Spinal cord (tissue), 10 donors: Measurements from ENCODE around the gene ROM1. TPM values are rescaled to one million over a fixed set of nuclear protein-coding genes. Genes with fewer than 3 reads are reported as not detected.
"Not testable (repeated sequence)": the region's sequence is repeated elsewhere in the genome, so short reads cannot be mapped to it uniquely, and the experiment has no call there.

Source experiments
- DNase-seq, 6 donors: peaks; one replicate each; pipeline versions ENCODE4 v3.0.0 to v3.0.0-alpha.2; 2013 to 2015; ENCODE audit warnings: low spot score in 6 of 6, low read depth in 4 of 6
- H3K27ac ChIP-seq: one replicate; pipeline ENCODE4 v1.5.1; 2013; ENCODE audit warnings: low read depth, low read length, control low read depth
- H3K27me3 ChIP-seq: one replicate; pipeline ENCODE4 v1.6.1; 2013; ENCODE audit warnings: low read length; ENCODE audit not compliant: control insufficient read depth, insufficient read depth
- H3K36me3 ChIP-seq: one replicate; pipeline ENCODE4 v1.6.1; 2013; ENCODE audit warnings: low read length; ENCODE audit not compliant: control insufficient read depth, insufficient read depth
- H3K4me1 ChIP-seq: one replicate; pipeline ENCODE4 v1.6.1; 2013; ENCODE audit warnings: low read length; ENCODE audit not compliant: control insufficient read depth, insufficient read depth
- H3K4me3 ChIP-seq: one replicate; pipeline ENCODE4 v1.5.1; 2013; ENCODE audit warnings: low read depth, low read length, control low read depth
- H3K9me3 ChIP-seq: one replicate; pipeline ENCODE4 v1.6.1; 2013; ENCODE audit warnings: low read length; ENCODE audit not compliant: control insufficient read depth, insufficient read depth
- WGBS: methylation state at CpG from one replicate; pipeline ENCODE4 v1.1.5; 2013; ENCODE audit warnings: missing lambda C conversion rate; ENCODE audit not compliant: insufficient coverage; 5-methylcytosine and 5-hydroxymethylcytosine counted together
- polyA plus RNA-seq, 2 donors: library from polyadenylated mRNA; unstranded; fragments of 120-200 nt; gene quantifications; one replicate each; pipeline ENCODE4 v1.2.1, GENCODE V29; 2013; ENCODE audit not compliant: insufficient read length in 2 of 2
- total RNA-seq, 2 donors: library from RNA; depleted of rRNA in 1 of 2; stranded (reverse); fragments of 120-200 nt in 1 of 2; fragments of >200 nt in 1 of 2; gene quantifications; one replicate each; pipeline versions ENCODE4 v1.2.3 to v1.2.4, GENCODE V29; 2013 to 2014
- donor health status: healthy.

ROM1 gene
- total and polyA plus RNA-seq, 4 donors: 4.8 to 11.9 (median 9.9) TPM

GRCh38 chr11:62616957-62617356 lies 3.9 kb downstream of the ROM1 start:
- not testable (repeated sequence) for H3K9me3 ChIP-seq, H3K4me3 ChIP-seq, H3K27me3 ChIP-seq, H3K27ac ChIP-seq, DNase-seq
- H3K4me1 ChIP-seq: peaks cover 26% of the 10 kb centered on the region
- peaks cover 52% of the 10 kb centered on the region for H3K36me3 ChIP-seq
- 87% methylated on average over 6 of the region's 14 CpGs for WGBS

DNA sequence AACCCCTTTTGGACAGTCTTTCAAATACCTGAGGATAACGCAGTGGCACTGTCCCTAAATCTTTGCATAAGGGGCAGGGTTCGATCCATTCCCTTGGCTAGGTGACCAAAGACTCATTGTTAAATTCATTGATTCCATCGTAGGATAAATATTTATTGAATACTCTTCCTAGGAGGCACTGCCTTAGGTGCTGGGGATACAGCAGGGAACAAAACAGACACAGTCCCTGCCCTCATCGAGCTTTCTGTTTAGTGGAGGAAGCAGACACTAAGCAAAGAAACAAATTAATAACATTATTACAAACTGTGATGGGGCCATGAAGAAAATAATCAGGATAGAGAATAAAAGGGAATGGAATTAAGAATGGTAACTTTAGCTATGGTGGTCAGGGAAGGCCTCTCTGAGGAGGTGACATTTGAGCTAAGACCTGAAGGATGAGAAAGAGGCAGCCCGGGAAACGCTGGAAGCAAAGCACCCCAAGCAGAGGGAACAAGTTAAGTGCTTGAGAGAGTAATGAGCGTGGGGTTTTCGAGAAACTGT lies 8.0 kb downstream of the ROM1 start:
- Histone ChIP-seq H3K27me3 (no peaks in the 10 kb centered on the region), H3K4me3 (peak overlapping the region; percentile 86), H3K4me1 (peaks cover 12% of the 10 kb centered on the region), H3K9me3 (no peaks in the 10 kb centered on the region), H3K27ac (peak overlapping the region; percentile 90), H3K36me3 (peaks cover 51% of the 10 kb centered on the region)
- 0% methylated on average over 4 of the region's 8 CpGs for WGBS
- DNase-seq: no peak

GRCh38 chr11:62621567-62622470 lies 8.8 kb downstream of the ROM1 start, which contains the start of gene B3GAT3:
B3GAT3 (minus strand) TSS chr11:62621986; CDS start chr11:62621947, 39 bp downstream.
- Histone ChIP-seq H3K4me3 (peak within 1 kb of the TSS; percentile 86), H3K27ac (peak within 1 kb of the TSS; percentile 90), H3K27me3 (no peaks in the 10 kb centered on the region), H3K4me1 (peaks cover 12% of the 10 kb centered on the region), H3K36me3 (peaks cover 52% of the 10 kb centered on the region), H3K9me3 (no peaks in the 10 kb centered on the region)
- WGBS: under 1% methylated on average over 76 of the region's 77 CpGs
- DNase-seq: peak; percentile 84 to 99 (median 94)

GRCh38 chr11:62622476-62623089 lies 9.5 kb downstream of the ROM1 start:
- Histone ChIP-seq H3K36me3 (peaks cover 52% of the 10 kb centered on the region), H3K27ac (peak overlapping the region; percentile 90), H3K9me3 (no peaks in the 10 kb centered on the region), H3K4me3 (peak overlapping the region; percentile 86), H3K4me1 (peaks cover 12% of the 10 kb centered on the region), H3K27me3 (no peaks in the 10 kb centered on the region)
- no peak for DNase-seq
- WGBS: 71% methylated on average over 1 of the region's 7 CpGs

DNA sequence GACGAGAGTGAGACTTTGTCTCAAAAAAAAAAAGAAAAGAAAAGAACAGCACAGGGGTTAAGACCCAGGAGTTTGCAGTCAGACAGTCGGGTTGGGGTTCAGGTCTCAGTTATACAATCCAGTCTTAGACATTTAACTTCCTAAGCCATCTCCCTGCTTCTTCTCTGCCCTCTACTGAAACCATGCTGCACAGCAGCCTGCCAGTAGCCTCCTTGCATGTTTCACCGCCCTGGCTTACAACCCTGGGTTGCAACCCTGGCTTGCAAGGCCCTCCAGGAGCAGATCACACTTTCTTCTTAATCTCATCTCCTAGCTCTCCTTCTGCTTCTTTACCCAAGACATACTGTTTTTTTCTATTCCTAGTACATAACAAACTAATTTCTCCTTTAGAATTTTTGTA lies 14.7 kb downstream of the ROM1 start:
- H3K27ac ChIP-seq: no peak overlapping the region
- no peak for DNase-seq
- H3K4me1 ChIP-seq: no peaks in the 10 kb centered on the region
- WGBS: 83% methylated on average over 3 of the region's 3 CpGs
- H3K4me3 ChIP-seq: no peak overlapping the region
- H3K36me3 ChIP-seq: peaks cover 86% of the 10 kb centered on the region
- H3K27me3 ChIP-seq: no peaks in the 10 kb centered on the region
- no peaks in the 10 kb centered on the region for H3K9me3 ChIP-seq

DNA sequence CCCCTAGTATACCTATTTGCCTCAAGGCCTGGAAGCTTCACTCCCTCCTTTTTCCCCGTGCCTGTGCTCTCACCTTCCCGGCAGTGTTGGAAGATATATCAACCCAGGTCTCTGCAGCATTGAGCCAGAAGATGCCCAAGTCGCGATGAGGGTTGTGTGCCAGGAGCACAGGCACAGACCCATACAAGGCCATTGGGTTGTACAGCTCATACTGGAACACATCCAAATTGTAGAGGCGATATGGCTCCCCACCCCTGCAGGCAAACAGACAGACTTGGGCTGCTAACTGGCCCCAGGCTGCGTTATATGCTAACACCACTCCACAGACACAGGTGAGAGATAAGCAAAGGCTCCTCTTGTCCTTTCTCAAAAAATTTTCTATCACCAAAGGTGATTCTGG lies 19.4 kb downstream of the ROM1 start:
- Histone ChIP-seq H3K4me1 (no peaks in the 10 kb centered on the region), H3K36me3 (peaks cover 97% of the 10 kb centered on the region), H3K27ac (no peak overlapping the region), H3K4me3 (no peak overlapping the region), H3K27me3 (no peaks in the 10 kb centered on the region), H3K9me3 (no peaks in the 10 kb centered on the region)
- 96% methylated on average over 6 of the region's 6 CpGs for WGBS
- no peak for DNase-seq

DNA sequence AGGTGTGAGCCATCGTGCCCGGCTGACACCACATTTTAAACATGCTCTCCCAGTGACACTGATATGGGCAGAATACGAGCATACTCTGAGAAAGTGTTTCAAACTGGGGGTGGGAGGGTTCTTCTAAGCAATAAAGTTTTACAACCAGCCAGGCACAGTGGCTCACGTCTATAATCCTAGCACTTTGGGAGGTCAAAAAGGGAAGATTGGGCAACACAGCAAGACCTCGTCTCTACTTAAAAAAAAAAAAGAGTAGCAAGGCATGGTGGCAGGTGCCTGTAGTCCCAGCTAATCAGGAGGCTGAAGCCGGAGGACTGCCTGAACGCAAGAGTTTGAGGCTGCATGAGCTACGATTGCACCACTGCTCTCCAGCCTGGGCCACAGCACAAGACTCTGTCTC lies 31.2 kb downstream of the ROM1 start:
- Histone ChIP-seq H3K36me3 (peaks cover 44% of the 10 kb centered on the region), H3K4me3 (no peak overlapping the region), H3K4me1 (peaks cover 23% of the 10 kb centered on the region), H3K27me3 (no peaks in the 10 kb centered on the region), H3K27ac (no peak overlapping the region), H3K9me3 (no peaks in the 10 kb centered on the region)
- DNase-seq: no peak
- 88% methylated on average over 4 of the region's 8 CpGs for WGBS

GRCh38 chr11:62645671-62645945 lies 32.6 kb downstream of the ROM1 start:
- peak overlapping the region; percentile 98 for H3K27ac ChIP-seq

GRCh38 chr11:62645946-62646824 lies 33.1 kb downstream of the ROM1 start, which contains the start of gene GANAB:
GANAB (minus strand) TSS chr11:62646613; CDS start chr11:62646599, 14 bp downstream.
- Histone ChIP-seq H3K4me1 (peaks cover 23% of the 10 kb centered on the region), H3K36me3 (peaks cover 52% of the 10 kb centered on the region), H3K27ac (peak within 1 kb of the TSS; percentile 98), H3K27me3 (no peaks in the 10 kb centered on the region), H3K9me3 (no peaks in the 10 kb centered on the region), H3K4me3 (peak within 1 kb of the TSS; percentile 99)
- 0% methylated on average over 73 of the region's 73 CpGs for WGBS
- DNase-seq: peak; percentile 88 to 99 (median 97)

More at GRCh38 chr11:62645671-62645945, 32.6 kb downstream of the ROM1 start:
- 8% methylated on average over 4 of the region's 11 CpGs for WGBS
- Histone ChIP-seq H3K4me1 (peaks cover 23% of the 10 kb centered on the region), H3K36me3 (peaks cover 52% of the 10 kb centered on the region), H3K9me3 (no peaks in the 10 kb centered on the region), H3K27me3 (no peaks in the 10 kb centered on the region), H3K4me3 (peak overlapping the region; percentile 99)
- DNase-seq: no peak
